MM.1S (cell line): ENCODE results near the gene CCSER1.

ENCODE experiments used
- DNase-seq: peaks from one replicate; pipeline ENCODE4 v3.0.0-alpha.2; 2015
- H2AFZ ChIP-seq: fragments of 300-600 bp; sonication (generic); 2 replicates; pipeline ENCODE4 v1.6.0; 2016; ENCODE audit warnings: antibody characterized with exemption, low read length
- H3F3A ChIP-seq: fragments of 300-600 bp; sonication (generic); 2 replicates; pipeline ENCODE4 v1.6.1; 2016; ENCODE audit warnings: mild to moderate bottlenecking, antibody characterized with exemption, low read length, moderate library complexity, mixed read lengths; ENCODE audit not compliant: insufficient read depth
- H3K27ac ChIP-seq: fragments of 300-600 bp; sonication (generic); 2 replicates; pipeline ENCODE4 v1.5.1; 2016; ENCODE audit warnings: mild to moderate bottlenecking, low read length
- H3K27me3 ChIP-seq: fragments of 300-600 bp; sonication (generic); replicated peaks from 2 replicates; pipeline ENCODE4 v1.6.0; 2016; ENCODE audit warnings: low read length; ENCODE audit not compliant: insufficient read depth
- H3K36me3 ChIP-seq: fragments of 300-600 bp; sonication (generic); replicated peaks from 2 replicates; pipeline ENCODE4 v1.6.1; 2016; ENCODE audit warnings: mild to moderate bottlenecking, low read length, mixed read lengths; ENCODE audit not compliant: insufficient read depth
- H3K4me1 ChIP-seq: fragments of 300-600 bp; sonication (generic); 2 replicates; pipeline ENCODE4 v1.6.1; 2016; ENCODE audit warnings: low read length, mixed read lengths
- H3K4me2 ChIP-seq: fragments of 300-600 bp; sonication (generic); 2 replicates; pipeline ENCODE4 v1.6.0; 2016; ENCODE audit warnings: low read depth, low read length
- H3K4me3 ChIP-seq: fragments of 300-600 bp; sonication (generic); 2 replicates; pipeline ENCODE4 v1.5.1; 2016; ENCODE audit warnings: low read length, mixed read lengths
- H3K79me2 ChIP-seq: fragments of 300-600 bp; sonication (generic); 2 replicates; pipeline ENCODE4 v1.6.1; 2016; ENCODE audit warnings: mixed run types, low read length, mixed read lengths
- H3K9ac ChIP-seq: fragments of 300-600 bp; sonication (generic); 2 replicates; pipeline ENCODE4 v1.6.1; 2016; ENCODE audit warnings: low read length, mixed read lengths
- H3K9me2 ChIP-seq: fragments of 300-600 bp; sonication (generic); replicated peaks from 2 replicates; pipeline ENCODE4 v1.6.1; 2016; ENCODE audit warnings: mild to moderate bottlenecking, low read length, mixed read lengths; ENCODE audit not compliant: insufficient read depth
- H3K9me3 ChIP-seq: fragments of 300-600 bp; sonication (generic); replicated peaks from 2 replicates; pipeline ENCODE4 v1.6.1; 2016; ENCODE audit warnings: mild to moderate bottlenecking, low read length, mixed read lengths; ENCODE audit not compliant: insufficient read depth
- H4K20me1 ChIP-seq: fragments of 300-600 bp; sonication (generic); 2 replicates; pipeline ENCODE4 v1.6.1; 2016; ENCODE audit warnings: mild to moderate bottlenecking, low read length, moderate library complexity, mixed read lengths; ENCODE audit not compliant: insufficient read depth
- EZH2 ChIP-seq: fragments of 300-600 bp; sonication (generic); optimal IDR thresholded peaks from 2 replicates; pipeline ENCODE3; 2017; ENCODE audit warnings: low read depth, mild to moderate bottlenecking, antibody characterized with exemption, low read length, mixed read lengths
- EZH2phosphoT487 ChIP-seq: fragments of 300-600 bp; sonication (generic); IDR thresholded peaks from 2 replicates; pipeline ENCODE4 v1.6.1; 2018; ENCODE audit warnings: antibody characterized with exemption, low read length
- TF ChIP-seq, protein P1 (sequence below): fragments of 300-600 bp; sonication (generic); IDR thresholded peaks from 2 replicates; pipeline ENCODE4 v1.5.1; 2016; ENCODE audit warnings: antibody characterized with exemption, low read length, mixed read lengths

Gene CCSER1

DNA sequence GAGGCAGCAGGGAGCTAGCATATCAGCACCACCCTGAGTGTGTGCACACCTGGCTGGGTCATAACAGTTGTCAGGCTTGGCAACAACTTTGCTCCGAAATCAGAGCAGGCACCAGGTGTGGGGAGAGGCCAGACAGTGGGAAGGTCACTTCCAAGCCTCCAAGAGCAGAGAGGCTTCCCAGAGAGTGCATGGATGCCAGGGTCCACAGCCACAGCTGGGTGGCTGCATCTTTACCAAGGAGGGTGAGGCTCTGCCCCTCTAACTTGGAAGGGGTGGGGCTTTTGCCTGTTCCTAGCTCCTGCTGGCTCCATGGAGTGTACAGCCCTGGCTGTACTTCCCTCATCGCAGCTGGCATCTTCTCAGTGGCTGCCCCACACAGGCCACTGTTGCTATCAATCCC lies 322.4 kb downstream of the CCSER1 start:
- Histone ChIP-seq H3F3A (no peaks in the 10 kb centered on the region), H3K79me2 (no peaks in the 10 kb centered on the region), H3K36me3 (no peaks in the 10 kb centered on the region), H3K9me2 (no peaks in the 10 kb centered on the region), H3K4me3 (no peak overlapping the region), H3K9me3 (no peaks in the 10 kb centered on the region), H3K4me1 (no peaks in the 10 kb centered on the region), H3K27ac (no peak overlapping the region), H2AFZ (no peak overlapping the region), H3K4me2 (no peak overlapping the region), H3K9ac (no peak overlapping the region), H4K20me1 (no peaks in the 10 kb centered on the region), H3K27me3 (no peaks in the 10 kb centered on the region)
- TF ChIP-seq EZH2phosphoT487 (no peak), EZH2 (no peak)
- TF ChIP-seq, protein P1, sequence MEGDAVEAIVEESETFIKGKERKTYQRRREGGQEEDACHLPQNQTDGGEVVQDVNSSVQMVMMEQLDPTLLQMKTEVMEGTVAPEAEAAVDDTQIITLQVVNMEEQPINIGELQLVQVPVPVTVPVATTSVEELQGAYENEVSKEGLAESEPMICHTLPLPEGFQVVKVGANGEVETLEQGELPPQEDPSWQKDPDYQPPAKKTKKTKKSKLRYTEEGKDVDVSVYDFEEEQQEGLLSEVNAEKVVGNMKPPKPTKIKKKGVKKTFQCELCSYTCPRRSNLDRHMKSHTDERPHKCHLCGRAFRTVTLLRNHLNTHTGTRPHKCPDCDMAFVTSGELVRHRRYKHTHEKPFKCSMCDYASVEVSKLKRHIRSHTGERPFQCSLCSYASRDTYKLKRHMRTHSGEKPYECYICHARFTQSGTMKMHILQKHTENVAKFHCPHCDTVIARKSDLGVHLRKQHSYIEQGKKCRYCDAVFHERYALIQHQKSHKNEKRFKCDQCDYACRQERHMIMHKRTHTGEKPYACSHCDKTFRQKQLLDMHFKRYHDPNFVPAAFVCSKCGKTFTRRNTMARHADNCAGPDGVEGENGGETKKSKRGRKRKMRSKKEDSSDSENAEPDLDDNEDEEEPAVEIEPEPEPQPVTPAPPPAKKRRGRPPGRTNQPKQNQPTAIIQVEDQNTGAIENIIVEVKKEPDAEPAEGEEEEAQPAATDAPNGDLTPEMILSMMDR = no peak
- DNase-seq = no peak

DNA sequence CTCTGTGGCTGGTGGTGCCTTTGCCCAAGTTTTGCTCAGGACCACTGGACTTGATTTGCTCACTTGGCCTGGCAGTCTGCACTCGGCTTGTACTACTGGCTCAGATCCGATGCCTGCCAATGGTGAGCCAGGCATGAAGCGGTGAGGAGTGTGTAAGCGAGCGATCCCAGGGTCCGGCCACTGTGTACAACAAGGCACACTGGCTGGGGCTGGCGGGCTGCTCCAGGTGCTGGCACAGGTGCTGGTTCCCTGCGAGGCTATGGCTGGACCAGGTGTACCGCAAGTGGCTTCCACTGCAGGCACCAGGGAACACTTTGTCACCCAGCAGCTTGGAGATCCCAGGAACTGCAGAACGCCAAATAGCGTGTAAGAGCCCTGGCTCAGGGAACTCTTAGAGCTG lies 329.7 kb downstream of the CCSER1 start:
- H3K4me3 ChIP-seq = no peak overlapping the region
- H3K36me3 ChIP-seq = no peaks in the 10 kb centered on the region
- H3K9me3 ChIP-seq = no peaks in the 10 kb centered on the region
- DNase-seq = no peak
- H3K9me2 ChIP-seq = no peaks in the 10 kb centered on the region
- H3K4me1 ChIP-seq = no peaks in the 10 kb centered on the region
- H4K20me1 ChIP-seq = no peaks in the 10 kb centered on the region
- no peak overlapping the region for H2AFZ ChIP-seq
- no peaks in the 10 kb centered on the region for H3F3A ChIP-seq
- no peaks in the 10 kb centered on the region for H3K27me3 ChIP-seq
- H3K4me2 ChIP-seq = no peak overlapping the region
- H3K9ac ChIP-seq = no peak overlapping the region
- TF ChIP-seq, protein P1 = no peak
- TF ChIP-seq EZH2 (no peak), EZH2phosphoT487 (no peak)
- no peaks in the 10 kb centered on the region for H3K79me2 ChIP-seq
- H3K27ac ChIP-seq = no peak overlapping the region

DNA sequence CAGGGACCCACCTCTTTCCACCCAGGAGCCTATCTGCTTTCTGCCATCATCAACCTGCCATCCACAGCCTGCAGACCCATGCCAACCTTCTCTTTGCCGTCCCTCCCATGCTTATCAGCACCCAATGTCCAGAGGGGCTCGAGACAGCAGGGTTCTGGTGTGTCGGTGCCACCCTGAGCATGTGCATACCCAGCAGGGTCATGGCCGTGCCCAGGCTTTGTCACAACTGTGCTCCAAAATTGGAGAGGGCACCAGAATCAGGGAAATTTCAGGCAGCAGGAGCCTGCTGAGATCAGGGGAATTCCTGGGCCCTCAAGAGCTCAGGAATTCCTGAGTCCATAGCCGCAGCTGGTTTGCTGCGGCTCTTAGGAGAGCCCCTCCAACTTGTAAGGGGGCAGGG lies 330.6 kb downstream of the CCSER1 start:
- Histone ChIP-seq H3F3A (no peaks in the 10 kb centered on the region), H3K27ac (no peak overlapping the region), H3K4me3 (no peak overlapping the region), H2AFZ (no peak overlapping the region), H3K79me2 (no peaks in the 10 kb centered on the region), H3K9me2 (no peaks in the 10 kb centered on the region), H3K36me3 (no peaks in the 10 kb centered on the region), H3K4me2 (no peak overlapping the region), H3K9ac (no peak overlapping the region), H3K27me3 (no peaks in the 10 kb centered on the region), H3K4me1 (no peaks in the 10 kb centered on the region), H4K20me1 (no peaks in the 10 kb centered on the region), H3K9me3 (no peaks in the 10 kb centered on the region)
- DNase-seq = no peak
- TF ChIP-seq EZH2phosphoT487 (no peak), EZH2 (no peak)

DNA sequence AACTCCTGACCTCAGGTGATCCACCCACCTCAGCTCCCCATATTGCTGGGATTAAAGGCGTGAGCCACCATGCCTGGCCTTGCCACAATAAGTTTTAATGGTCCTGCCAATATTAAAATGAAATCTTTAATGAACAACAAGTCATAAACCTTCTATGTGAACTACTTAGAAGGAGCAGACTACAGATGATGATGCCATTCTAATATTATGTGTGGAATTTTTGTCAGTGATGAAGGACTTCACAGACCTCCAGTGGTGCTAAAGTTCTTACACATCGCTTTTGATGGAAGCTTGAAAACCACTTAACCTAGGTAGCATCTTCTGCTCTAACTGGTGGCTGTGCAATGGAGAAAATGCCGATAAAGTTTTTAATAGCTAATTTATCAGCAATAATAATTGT lies 331.4 kb downstream of the CCSER1 start:
- H3K4me2 ChIP-seq = no peak overlapping the region
- H4K20me1 ChIP-seq = no peaks in the 10 kb centered on the region
- no peaks in the 10 kb centered on the region for H3K79me2 ChIP-seq
- no peak for DNase-seq
- no peak overlapping the region for H2AFZ ChIP-seq
- no peaks in the 10 kb centered on the region for H3K27me3 ChIP-seq
- H3K9me3 ChIP-seq = no peaks in the 10 kb centered on the region
- H3K4me3 ChIP-seq = no peak overlapping the region
- H3K9me2 ChIP-seq = no peaks in the 10 kb centered on the region
- H3K4me1 ChIP-seq = no peaks in the 10 kb centered on the region
- no peak overlapping the region for H3K27ac ChIP-seq
- TF ChIP-seq, protein P1 = no peak
- TF ChIP-seq EZH2phosphoT487 (no peak), EZH2 (no peak)
- H3F3A ChIP-seq = no peaks in the 10 kb centered on the region
- no peak overlapping the region for H3K9ac ChIP-seq
- H3K36me3 ChIP-seq = no peaks in the 10 kb centered on the region
